A549 (cell line): Measurements from ENCODE around the gene PLCH2. TPM values are rescaled to one million over a fixed set of nuclear protein-coding genes. Genes with fewer than 3 reads are reported as not detected.

Experiments
- ATAC-seq, 2 experiments: fragments of 200-7000 bp in 1 of 2; fragments of >200 bp in 1 of 2; cut with Nextera tagmentation in 1 of 2; cut with Tn5 transposase in 1 of 2; 3 replicates each; pipeline versions ENCODE4 v1.8.0 to v1.9.1; 2018 to 2020; ENCODE audit warnings: mild to moderate bottlenecking in 1 of 2, moderate library complexity in 1 of 2
- CTCF ChIA-PET: fragments of 300-600 bp; sonication (Branson Sonifier 250); formaldehyde crosslinking; extraction: SDS; loops from one replicate; lab custom pipeline; 2021; ENCODE audit warnings: antibody characterized with exemption, inconsistent platforms; lab: Yijun Ruan, JAX
- POLR2A ChIA-PET: fragments of 350-600 bp; formaldehyde crosslinking; extraction: SDS; loops from one replicate; lab custom pipeline; 2021; ENCODE audit warnings: antibody characterized with exemption, inconsistent platforms; lab: Yijun Ruan, JAX
- DNase-seq, 2 experiments: peaks; one replicate each; pipeline versions ENCODE4 v3.0.0 to v3.0.0-alpha.2; 2011 to 2016; ENCODE audit warnings: low read depth in 1 of 2, low spot score in 1 of 2
- FAIRE-seq: peaks from 2 replicates; lab custom pipeline; 2011; peaks lifted over from hg19 to GRCh38; lab: Jason Lieb, UNC
- H3K27ac ChIP-seq, 2 experiments: fragments of >200 bp; sonication (Bioruptor Twin); formaldehyde crosslinking; 3 replicates each; pipeline ENCODE4 v1.5.1; 2016 to 2017
- H3K4me1 ChIP-seq: fragments of >200 bp; sonication (Bioruptor Twin); formaldehyde crosslinking; 3 replicates; pipeline ENCODE4 v1.6.1; 2016
- H3K4me2 ChIP-seq: fragments of >200 bp; sonication (Bioruptor Twin); formaldehyde crosslinking; 3 replicates; pipeline ENCODE4 v1.6.1; 2016
- H3K4me3 ChIP-seq: fragments of >200 bp; sonication (Bioruptor Twin); formaldehyde crosslinking; 3 replicates; pipeline ENCODE4 v1.5.1; 2016
- H3K9me3 ChIP-seq: fragments of >200 bp; sonication (Bioruptor Twin); formaldehyde crosslinking; 3 replicates; pipeline ENCODE4 v1.6.1; 2016
- BHLHE40 ChIP-seq: IDR thresholded peaks from 2 replicates; pipeline ENCODE4 v1.6.1; 2012; ENCODE audit warnings: low read depth, low read length, inconsistent platforms
- CHD2 ChIP-seq: fragments of 150-350 bp; IDR thresholded peaks from 2 replicates; pipeline ENCODE4 v1.6.1; 2014; ENCODE audit warnings: low read length; ENCODE audit not compliant: partially characterized antibody
- E2F6 ChIP-seq: IDR thresholded peaks from 2 replicates; pipeline ENCODE4 v1.6.1; 2012; ENCODE audit warnings: low read depth, borderline replicate concordance
- EHMT2 ChIP-seq: fragments of 200-600 bp; sonication (generic); IDR thresholded peaks from 2 replicates; pipeline ENCODE4 v1.6.1; 2016; ENCODE audit warnings: antibody characterized with exemption, low read depth, mild to moderate bottlenecking, moderate library complexity
- FOSL2 ChIP-seq, 2 experiments: fragments of 450-650 bp in 1 of 2; fragments of >200 bp in 1 of 2; sonication (Bioruptor Twin) in 1 of 2; formaldehyde crosslinking; IDR thresholded peaks; 2 replicates each; pipeline versions ENCODE4 v1.5.0 to v1.6.1; 2016 to 2020; ENCODE audit warnings: mild to moderate bottlenecking in 1 of 2, moderate library complexity in 1 of 2
- FOXS1 ChIP-seq: fragments of 250-450 bp; sonication (Bioruptor Pico); IDR thresholded peaks from 2 replicates; pipeline ENCODE4 v1.5.0; 2020; ENCODE audit warnings: mild to moderate bottlenecking, moderate library complexity
- GATA3 ChIP-seq: IDR thresholded peaks from 2 replicates; pipeline ENCODE4 v1.6.1; 2012; ENCODE audit warnings: borderline replicate concordance
- HOXA7 ChIP-seq: fragments of 250-450 bp; sonication (Bioruptor Pico); IDR thresholded peaks from 2 replicates; pipeline ENCODE4 v1.5.0; 2020; ENCODE audit warnings: mild to moderate bottlenecking, moderate library complexity
- HOXB13 ChIP-seq: fragments of 250-450 bp; sonication (Bioruptor Pico); IDR thresholded peaks from 2 replicates; pipeline ENCODE4 v1.5.0; 2020; ENCODE audit warnings: low read depth, mild to moderate bottlenecking, moderate library complexity
- HOXB5 ChIP-seq: fragments of 250-450 bp; sonication (Bioruptor Pico); IDR thresholded peaks from 2 replicates; pipeline ENCODE4 v1.5.0; 2020; ENCODE audit warnings: mild to moderate bottlenecking, moderate library complexity
- KDM5A ChIP-seq: fragments of 200-600 bp; sonication (generic); IDR thresholded peaks from 2 replicates; pipeline ENCODE4 v1.6.1; 2016; ENCODE audit warnings: antibody characterized with exemption, mild to moderate bottlenecking
- MAFK ChIP-seq: fragments of 450-650 bp; IDR thresholded peaks from 2 replicates; pipeline ENCODE4 v1.6.1; 2014; ENCODE audit not compliant: partially characterized antibody
- MAX ChIP-seq: IDR thresholded peaks from 2 replicates; pipeline ENCODE4 v1.6.1; 2012
- NPAS2 ChIP-seq: fragments of 250-450 bp; sonication (Bioruptor Pico); IDR thresholded peaks from 2 replicates; pipeline ENCODE4 v1.8.0; 2022; ENCODE audit warnings: mild to moderate bottlenecking, moderate library complexity, borderline replicate concordance
- PHF8 ChIP-seq: fragments of 200-600 bp; sonication (generic); IDR thresholded peaks from 2 replicates; pipeline ENCODE4 v1.6.1; 2016; ENCODE audit warnings: low read depth, mild to moderate bottlenecking, antibody characterized with exemption, moderate library complexity, borderline replicate concordance
- RAD21 ChIP-seq, 2 experiments: fragments of >200 bp in 1 of 2; sonication (Bioruptor Twin) in 1 of 2; formaldehyde crosslinking in 1 of 2; IDR thresholded peaks in 1 of 2; conservative IDR thresholded peaks in 1 of 2; 2 replicates in 1 of 2; 3 replicates in 1 of 2; pipeline ENCODE4 v1.6.1; 2012 to 2018; ENCODE audit warnings: inconsistent platforms in 1 of 2
- RCOR1 ChIP-seq: fragments of 150-350 bp; IDR thresholded peaks from 2 replicates; pipeline ENCODE4 v1.6.1; 2014; ENCODE audit warnings: antibody characterized with exemption, low read length, low read depth
- REST ChIP-seq: fragments of 200-600 bp; sonication (generic); IDR thresholded peaks from 2 replicates; pipeline ENCODE4 v1.6.1; 2016; ENCODE audit warnings: antibody characterized with exemption, mild to moderate bottlenecking, moderate library complexity
- ZFP36 ChIP-seq: fragments of 450-650 bp; IDR thresholded peaks from 2 replicates; pipeline ENCODE4 v1.6.1; 2014; ENCODE audit warnings: borderline replicate concordance; ENCODE audit not compliant: partially characterized antibody
- WGBS: methylation state at CpG from one replicate; pipeline ENCODE4 v1.1.6; 2017; ENCODE audit errors: missing lambda C conversion rate; 5-methylcytosine and 5-hydroxymethylcytosine counted together
- polyA plus RNA-seq, 4 experiments: library from polyadenylated mRNA; depleted of rRNA in 3 of 4; stranded (reverse); fragments of >200 nt; fragmentation: RNase III in 1 of 4; extraction: RNeasy Plus Mini Kit Qiagen cat#74134 plus additional on column Dnase treatment in 1 of 4; gene quantifications; 2 replicates in 3 of 4; 3 replicates in 1 of 4; pipeline ENCODE4 v1.2.3, GENCODE V29; 2011 to 2017
- TF ChIP-seq, protein P1 (sequence below): fragments of >200 bp; sonication (Bioruptor Twin); formaldehyde crosslinking; IDR thresholded peaks from 3 replicates; pipeline ENCODE4 v1.5.1; 2016
- TF ChIP-seq, protein P2 (sequence below): IDR thresholded peaks from 2 replicates; pipeline ENCODE4 v1.6.1; 2012

PLCH2 gene
- polyA plus RNA-seq, 2 of the 4 experiments (the other 2 are of a cell fraction) = 0.10 to 0.18 TPM

- no peak for ATAC-seq
Measured at GRCh38 chr1:2444138-2444591, 31.9 kb upstream of the PLCH2 start.

DNA sequence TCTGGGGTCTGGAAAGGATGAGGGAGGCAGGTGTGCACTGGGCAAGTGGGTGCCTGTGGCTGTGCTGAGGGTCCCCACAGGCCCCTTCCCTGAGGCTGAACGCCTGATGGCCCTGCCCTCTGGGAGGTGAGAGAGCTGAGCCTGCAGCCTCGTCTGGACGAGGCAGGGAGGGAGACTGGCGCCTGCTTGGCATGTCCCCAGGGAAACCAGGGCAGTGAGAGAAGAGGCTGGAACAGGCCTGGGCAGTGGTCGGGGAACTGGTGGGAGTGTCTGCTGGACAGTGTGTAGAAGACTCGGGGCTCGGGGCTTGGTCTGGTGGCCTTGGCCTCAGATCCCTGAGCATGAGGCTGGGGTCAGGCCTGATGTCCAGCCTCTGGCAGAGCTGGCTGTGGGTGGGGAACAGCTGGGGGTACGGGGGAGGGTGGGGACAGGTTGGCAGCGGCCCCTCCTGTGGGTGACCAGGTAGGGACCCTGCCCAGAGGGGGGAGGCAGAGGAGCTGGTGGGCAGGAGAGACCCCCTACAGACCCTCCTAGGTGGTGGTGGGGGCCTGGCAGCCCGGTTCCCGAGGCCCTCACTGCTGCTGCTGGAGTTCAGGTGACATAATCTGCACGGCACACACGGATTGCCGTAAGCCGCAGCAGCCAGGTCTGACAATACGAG, 30.8 kb upstream of the PLCH2 start:
- Histone ChIP-seq H3K4me1 (peaks cover 39% of the 10 kb centered on the region), H3K9me3 (no peaks in the 10 kb centered on the region), H3K4me3 (no peak overlapping the region), H3K4me2 (no peak overlapping the region), H3K27ac (0 out of 6 replicates have a peak overlapping the region, but pooled peaks of 1 of the 2 experiments have one; percentile 25)
- 82% methylated on average over 13 of the region's 16 CpGs for WGBS
- CTCF ChIA-PET = interaction anchor here (1.1 to 6.8 kb wide), 6 partner anchors 22 to 101 kb away, joined by 3 to 51 read pairs (median 4); no protein-coding TSS in a partner anchor
- ATAC-seq = no peak
- FAIRE-seq = no peak
- DNase-seq = no peak
- POLR2A ChIA-PET = no interaction called here
- TF ChIP-seq CHD2 = no peak
- no peak for TF ChIP-seq MAFK
- no peak for TF ChIP-seq RCOR1
- 0 out of 2 replicates have a peak, but pooled peaks have one; percentile 17 for TF ChIP-seq MAX
- TF ChIP-seq KDM5A = no peak
- no peak for TF ChIP-seq PHF8
- TF ChIP-seq, protein P1, sequence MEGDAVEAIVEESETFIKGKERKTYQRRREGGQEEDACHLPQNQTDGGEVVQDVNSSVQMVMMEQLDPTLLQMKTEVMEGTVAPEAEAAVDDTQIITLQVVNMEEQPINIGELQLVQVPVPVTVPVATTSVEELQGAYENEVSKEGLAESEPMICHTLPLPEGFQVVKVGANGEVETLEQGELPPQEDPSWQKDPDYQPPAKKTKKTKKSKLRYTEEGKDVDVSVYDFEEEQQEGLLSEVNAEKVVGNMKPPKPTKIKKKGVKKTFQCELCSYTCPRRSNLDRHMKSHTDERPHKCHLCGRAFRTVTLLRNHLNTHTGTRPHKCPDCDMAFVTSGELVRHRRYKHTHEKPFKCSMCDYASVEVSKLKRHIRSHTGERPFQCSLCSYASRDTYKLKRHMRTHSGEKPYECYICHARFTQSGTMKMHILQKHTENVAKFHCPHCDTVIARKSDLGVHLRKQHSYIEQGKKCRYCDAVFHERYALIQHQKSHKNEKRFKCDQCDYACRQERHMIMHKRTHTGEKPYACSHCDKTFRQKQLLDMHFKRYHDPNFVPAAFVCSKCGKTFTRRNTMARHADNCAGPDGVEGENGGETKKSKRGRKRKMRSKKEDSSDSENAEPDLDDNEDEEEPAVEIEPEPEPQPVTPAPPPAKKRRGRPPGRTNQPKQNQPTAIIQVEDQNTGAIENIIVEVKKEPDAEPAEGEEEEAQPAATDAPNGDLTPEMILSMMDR = no peak
- no peak for TF ChIP-seq REST
- TF ChIP-seq BHLHE40 = no peak
- TF ChIP-seq FOSL2 (IDR thresholded peaks at IDR 0.05) = no peak
- no peak for TF ChIP-seq FOSL2 (CRISPR knock-in tag; IDR thresholded peaks at IDR 0.05)
- TF ChIP-seq ZFP36 = no peak
- no peak for TF ChIP-seq RAD21 (conservative IDR thresholded peaks at IDR 0.05 in 1 of 2, IDR thresholded peaks at IDR 0.05 in 1 of 2)
- TF ChIP-seq EHMT2 = no peak
- TF ChIP-seq GATA3 = no peak

More at GRCh38 chr1:2444138-2444591, 31.9 kb upstream of the PLCH2 start:
- TF ChIP-seq RAD21 (conservative IDR thresholded peaks at IDR 0.05 in 1 of 2, IDR thresholded peaks at IDR 0.05 in 1 of 2) (peak in 1 of 2 experiments; percentile 9; a peak in 1 of 5 replicates), HOXB13 (CRISPR knock-in tag) (no peak), CHD2 (no peak), FOXS1 (CRISPR knock-in tag) (no peak), HOXA7 (no peak), HOXB5 (CRISPR knock-in tag) (no peak), GATA3 (no peak), E2F6 (no peak), PHF8 (no peak), NPAS2 (CRISPR knock-in tag) (no peak)
- TF ChIP-seq, protein P1 = 0 out of 3 replicates have a peak, but pooled peaks have one; percentile 1
- TF ChIP-seq, protein P2, sequence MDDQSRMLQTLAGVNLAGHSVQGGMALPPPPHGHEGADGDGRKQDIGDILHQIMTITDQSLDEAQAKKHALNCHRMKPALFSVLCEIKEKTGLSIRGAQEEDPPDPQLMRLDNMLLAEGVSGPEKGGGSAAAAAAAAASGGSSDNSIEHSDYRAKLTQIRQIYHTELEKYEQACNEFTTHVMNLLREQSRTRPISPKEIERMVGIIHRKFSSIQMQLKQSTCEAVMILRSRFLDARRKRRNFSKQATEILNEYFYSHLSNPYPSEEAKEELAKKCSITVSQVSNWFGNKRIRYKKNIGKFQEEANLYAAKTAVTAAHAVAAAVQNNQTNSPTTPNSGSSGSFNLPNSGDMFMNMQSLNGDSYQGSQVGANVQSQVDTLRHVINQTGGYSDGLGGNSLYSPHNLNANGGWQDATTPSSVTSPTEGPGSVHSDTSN = no peak
- WGBS = 69% methylated on average over 6 of the region's 27 CpGs
- POLR2A ChIA-PET = interaction anchor here (0.6 kb wide), 1 partner anchor 33 kb away, joined by 5 read pairs; no protein-coding TSS in a partner anchor
- Histone ChIP-seq H3K27ac (peak overlapping the region in 1 of 2 experiments; percentile 51; a peak in 3 of 6 replicates), H3K4me2 (peak overlapping the region; percentile 93), H3K9me3 (no peaks in the 10 kb centered on the region), H3K4me1 (peaks cover 29% of the 10 kb centered on the region), H3K4me3 (peak overlapping the region; percentile 44; the same call in 2 of the 3 replicates)
- CTCF ChIA-PET = interaction anchor here (0.9 to 6.8 kb wide), 17 partner anchors 8 to 102 kb away, joined by 3 to 51 read pairs (median 4); no protein-coding TSS in a partner anchor
- no peak for FAIRE-seq
- no peak for DNase-seq
